B cell (primary cell): Measurements from ENCODE around the gene HECTD1. TPM values are rescaled to one million over a fixed set of nuclear protein-coding genes. Genes with fewer than 3 reads are reported as not detected.
"Not testable (repeated sequence)": the region's sequence is repeated elsewhere in the genome, so short reads cannot be mapped to it uniquely, and the experiment has no call there.

Experiments
- ATAC-seq: fragments of 200-7000 bp; cut with Tn5 transposase; one replicate; pipeline ENCODE4 v1.10.0; 2021; ENCODE audit warnings: low read depth, mild to moderate bottlenecking, moderate number of reproducible peaks, moderate library complexity
- CTCF ChIA-PET: fragments of 350-600 bp; sonication (Branson Sonifier 250); formaldehyde crosslinking; loops from one replicate; lab custom pipeline; 2021; ENCODE audit warnings: antibody characterized with exemption, inconsistent platforms; lab: Charles Lee
- POLR2A ChIA-PET: fragments of 350-600 bp; sonication (Branson Sonifier 250); formaldehyde crosslinking; loops from one replicate; lab custom pipeline; 2021; ENCODE audit warnings: antibody characterized with exemption; lab: Charles Lee
- DNase-seq: peaks from one replicate; pipeline ENCODE4 v3.0.0; 2013
- H2AFZ ChIP-seq: 2 replicates; pipeline ENCODE4 v1.6.1; 2012; ENCODE audit warnings: mild to moderate bottlenecking, low read depth, low read length; ENCODE audit not compliant: insufficient read depth, poor library complexity, severe bottlenecking
- H3K27ac ChIP-seq, 2 donors: 1 replicate in 1 of 2; 2 replicates in 1 of 2; pipeline ENCODE4 v1.5.1; 2012 to 2013; ENCODE audit warnings: low read length in 2 of 2, mild to moderate bottlenecking in 2 of 2, moderate library complexity in 1 of 2
- H3K27me3 ChIP-seq, 4 experiments: fragments of 200-600 bp in 1 of 4; sonication (generic) in 1 of 4; replicated peaks in 1 of 4; 1 replicate in 2 of 4; 2 replicates in 2 of 4; pipeline versions ENCODE4 v1.6.1 to v1.7.0; 2013 to 2016; ENCODE audit warnings: low read length in 3 of 4, mild to moderate bottlenecking in 2 of 4, mixed read lengths in 1 of 4, moderate library complexity in 1 of 4; ENCODE audit not compliant: insufficient read depth in 4 of 4, control insufficient read depth in 3 of 4; ENCODE audit errors: control extremely low read depth in 1 of 4
- H3K36me3 ChIP-seq, 2 experiments: replicated peaks in 1 of 2; 1 replicate in 1 of 2; 2 replicates in 1 of 2; pipeline versions ENCODE4 v1.6.1 to v1.7.1; 2013; ENCODE audit warnings: low read length in 1 of 2; ENCODE audit not compliant: insufficient read depth in 2 of 2, control insufficient read depth in 1 of 2; ENCODE audit errors: control extremely low read depth in 1 of 2, extremely low read depth in 1 of 2
- H3K4me1 ChIP-seq, 2 donors: fragments of 200-600 bp in 1 of 2; sonication (generic) in 1 of 2; 1 replicate in 1 of 2; 2 replicates in 1 of 2; pipeline versions ENCODE4 v1.5.1 to v1.6.1; 2013 to 2017; ENCODE audit warnings: low read length in 2 of 2; ENCODE audit not compliant: control insufficient read depth in 2 of 2, insufficient read depth in 2 of 2
- H3K4me2 ChIP-seq: replicated peaks from 2 replicates; pipeline ENCODE3; 2012; ENCODE audit warnings: mild to moderate bottlenecking, low read depth, low read length; ENCODE audit not compliant: poor library complexity, severe bottlenecking
- H3K4me3 ChIP-seq, 5 experiments: fragments of 200-600 bp in 1 of 5; sonication (generic) in 1 of 5; 1 replicate in 3 of 5; 2 replicates in 2 of 5; pipeline versions ENCODE4 v1.5.1 to v1.7.0; 2011 to 2016; ENCODE audit warnings: low read length in 4 of 5, mild to moderate bottlenecking in 4 of 5, low read depth in 2 of 5, control low read depth in 1 of 5, moderate library complexity in 1 of 5; ENCODE audit not compliant: insufficient read depth in 1 of 5; ENCODE audit errors: control extremely low read depth in 1 of 5, extremely low read depth in 1 of 5
- H3K79me2 ChIP-seq: fragments of 200-600 bp; sonication (generic); one replicate; pipeline ENCODE4 v1.6.0; 2016; ENCODE audit warnings: low read length; ENCODE audit not compliant: control insufficient read depth, insufficient read depth
- H3K9ac ChIP-seq: fragments of 200-600 bp; sonication (generic); 2 replicates; pipeline ENCODE4 v1.6.1; 2017; ENCODE audit warnings: mild to moderate bottlenecking, low read length, moderate library complexity
- H3K9me3 ChIP-seq, 3 donors: one replicate each; pipeline versions ENCODE4 v1.6.1 to v1.7.1; 2013; ENCODE audit warnings: low read length in 2 of 3; ENCODE audit not compliant: control insufficient read depth in 2 of 3, insufficient read depth in 1 of 3; ENCODE audit errors: control extremely low read depth in 1 of 3
- H4K20me1 ChIP-seq: 2 replicates; pipeline ENCODE4 v1.6.0; 2012; ENCODE audit warnings: mild to moderate bottlenecking, low read length; ENCODE audit not compliant: insufficient read depth, control insufficient read depth, poor library complexity, severe bottlenecking
- H3K27ac Mint-ChIP-seq: one replicate; pipeline ENCODE4 v1.8.0; 2021; ENCODE audit warnings: mixed read lengths
- H3K27me3 Mint-ChIP-seq: one replicate; pipeline ENCODE4 v1.8.0; 2021; ENCODE audit warnings: mixed read lengths
- H3K4me1 Mint-ChIP-seq: one replicate; pipeline ENCODE4 v1.8.0; 2021; ENCODE audit warnings: mixed read lengths
- H3K4me3 Mint-ChIP-seq: one replicate; pipeline ENCODE4 v1.8.0; 2021; ENCODE audit warnings: mixed read lengths
- H3K9me3 Mint-ChIP-seq: one replicate; pipeline ENCODE4 v1.8.0; 2022; ENCODE audit warnings: mixed read lengths; ENCODE audit not compliant: insufficient read depth
- EZH2 ChIP-seq: IDR thresholded peaks from 2 replicates; pipeline ENCODE4 v1.6.1; 2012; ENCODE audit warnings: borderline replicate concordance, low read depth, mild to moderate bottlenecking, moderate library complexity, low read length; ENCODE audit not compliant: insufficient read depth, poor library complexity, severe bottlenecking
- WGBS: methylation state at CpG from one replicate; pipeline ENCODE4 v1.1.5; 2013; ENCODE audit warnings: missing lambda C conversion rate; ENCODE audit not compliant: insufficient coverage; 5-methylcytosine and 5-hydroxymethylcytosine counted together
- intact Hi-C: fragments of 100-400 bp; cut with micrococcal nuclease; formaldehyde crosslinking; loops from one replicate; pipeline ENCODE4 v1.10.0; 2022
- polyA plus RNA-seq: library from polyadenylated mRNA; depleted of rRNA; stranded (reverse); fragments of >200 nt; gene quantifications from 2 replicates; pipeline ENCODE4 v1.2.3, GENCODE V29; 2012
- total RNA-seq, 2 donors: library from RNA; stranded (reverse); fragments of 120-200 nt in 1 of 2; gene quantifications; 1 replicate in 1 of 2; 2 replicates in 1 of 2; pipeline versions ENCODE4 v1.2.3 to v1.2.4, GENCODE V29; 2013 to 2022
- TF ChIP-seq, protein P1 (sequence below): fragments of 200-600 bp; IDR thresholded peaks from one replicate; pipeline ENCODE4 v1.8.0; 2022; ENCODE audit warnings: antibody characterized with exemption, mild to moderate bottlenecking

HECTD1 gene
- total and polyA plus RNA-seq, 2 donors (not counting 1 experiment from before 2014, with no cell fraction given), result 63.1 to 184 TPM

DNA sequence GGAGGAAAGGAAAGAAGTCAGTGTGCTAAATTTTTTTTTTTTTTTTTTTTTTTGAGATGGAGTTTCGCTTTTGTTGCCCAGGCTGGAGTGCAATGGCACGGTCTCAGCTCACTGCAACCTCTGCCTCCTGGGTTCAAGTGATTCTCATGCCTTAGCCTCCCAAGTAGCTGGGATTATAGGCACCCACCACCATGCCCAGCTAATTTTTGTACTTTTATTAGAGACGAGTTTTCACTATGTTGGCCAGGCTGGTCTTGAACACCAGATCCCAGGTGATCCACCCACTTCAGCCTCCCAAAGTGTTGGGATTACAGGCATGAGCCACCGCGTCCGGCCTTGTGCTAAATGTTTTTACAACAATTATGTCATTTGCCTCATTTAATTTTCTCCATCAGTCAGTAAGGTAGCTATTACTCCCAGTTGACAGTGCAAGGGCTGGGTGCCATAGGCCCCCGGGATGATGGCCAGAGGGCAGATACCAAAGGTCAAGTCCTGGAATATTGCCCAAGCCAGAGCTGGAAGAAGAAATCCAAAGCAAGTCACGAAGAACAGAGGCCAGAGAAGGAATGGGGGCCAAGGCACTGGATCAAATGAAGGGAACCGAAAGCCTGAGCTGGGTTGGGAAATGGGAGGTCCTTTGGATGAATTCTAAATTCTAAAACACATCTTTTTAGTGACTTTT lies 154.5 kb downstream of the HECTD1 start:
- H3K4me2 ChIP-seq, H3K9ac ChIP-seq, H3K27me3 ChIP-seq, H3K9me3 Mint-ChIP-seq, H3K36me3 ChIP-seq, H3K27ac Mint-ChIP-seq, H4K20me1 ChIP-seq, H3K27ac ChIP-seq, H3K4me3 Mint-ChIP-seq, H2AFZ ChIP-seq, H3K27me3 Mint-ChIP-seq, H3K9me3 ChIP-seq, H3K79me2 ChIP-seq, intact Hi-C loops, H3K4me1 ChIP-seq, ATAC-seq, H3K4me1 Mint-ChIP-seq, H3K4me3 ChIP-seq, DNase-seq: not testable (repeated sequence)
- POLR2A ChIA-PET, result interaction anchor here (0.6 kb wide), 1 partner anchor 38 kb away, joined by 5 read pairs; no protein-coding TSS in a partner anchor
- CTCF ChIA-PET, result interaction anchor here (0.7 kb wide), 1 partner anchor 1091 kb away, joined by 4 read pairs; no protein-coding TSS in a partner anchor
- 96% methylated on average over 6 of the region's 9 CpGs for WGBS

DNA sequence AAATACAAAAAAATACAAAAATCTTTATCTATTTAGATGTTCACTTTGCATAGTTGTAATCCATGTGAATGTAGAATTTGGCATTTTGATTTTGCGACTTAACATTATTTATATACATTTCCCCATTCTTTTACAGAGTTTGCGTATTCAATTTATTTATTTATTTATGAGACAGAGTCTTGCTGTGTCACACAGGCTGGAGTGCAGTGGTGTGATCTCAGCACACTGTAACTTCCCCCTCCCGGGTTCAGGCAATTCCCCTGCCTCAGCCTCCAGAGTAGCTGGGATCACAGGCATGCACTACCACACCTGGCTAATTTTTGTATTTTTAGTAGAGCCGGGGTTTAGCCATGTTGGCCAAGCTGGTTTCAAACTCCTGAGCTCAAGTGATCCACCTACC lies 156.1 kb downstream of the HECTD1 start:
- H3K27ac Mint-ChIP-seq, result no peak overlapping the region
- H3K27me3 Mint-ChIP-seq, result no peaks in the 10 kb centered on the region
- Histone ChIP-seq H3K4me3 (no peak overlapping the region), H2AFZ (no peak overlapping the region), H3K27me3 (no peaks in the 10 kb centered on the region), H3K4me2 (no peak overlapping the region), H3K4me1 (no peaks in the 10 kb centered on the region), H3K27ac (no peak overlapping the region), H4K20me1 (no peaks in the 10 kb centered on the region), H3K9ac (no peak overlapping the region), H3K79me2 (peaks cover 17% of the 10 kb centered on the region), H3K36me3 (peaks cover 0 to 3% of the 10 kb centered on the region in 2 experiments), H3K9me3 (no peaks in the 10 kb centered on the region)
- WGBS, result 84% methylated on average over 2 of the region's 4 CpGs
- no peak overlapping the region for H3K4me3 Mint-ChIP-seq
- POLR2A ChIA-PET, result no interaction called here
- ATAC-seq (no peak), DNase-seq (no peak)
- CTCF ChIA-PET, result no interaction called here
- H3K9me3 Mint-ChIP-seq, result no peaks in the 10 kb centered on the region
- peaks cover 2% of the 10 kb centered on the region for H3K4me1 Mint-ChIP-seq
- TF ChIP-seq, protein P1, sequence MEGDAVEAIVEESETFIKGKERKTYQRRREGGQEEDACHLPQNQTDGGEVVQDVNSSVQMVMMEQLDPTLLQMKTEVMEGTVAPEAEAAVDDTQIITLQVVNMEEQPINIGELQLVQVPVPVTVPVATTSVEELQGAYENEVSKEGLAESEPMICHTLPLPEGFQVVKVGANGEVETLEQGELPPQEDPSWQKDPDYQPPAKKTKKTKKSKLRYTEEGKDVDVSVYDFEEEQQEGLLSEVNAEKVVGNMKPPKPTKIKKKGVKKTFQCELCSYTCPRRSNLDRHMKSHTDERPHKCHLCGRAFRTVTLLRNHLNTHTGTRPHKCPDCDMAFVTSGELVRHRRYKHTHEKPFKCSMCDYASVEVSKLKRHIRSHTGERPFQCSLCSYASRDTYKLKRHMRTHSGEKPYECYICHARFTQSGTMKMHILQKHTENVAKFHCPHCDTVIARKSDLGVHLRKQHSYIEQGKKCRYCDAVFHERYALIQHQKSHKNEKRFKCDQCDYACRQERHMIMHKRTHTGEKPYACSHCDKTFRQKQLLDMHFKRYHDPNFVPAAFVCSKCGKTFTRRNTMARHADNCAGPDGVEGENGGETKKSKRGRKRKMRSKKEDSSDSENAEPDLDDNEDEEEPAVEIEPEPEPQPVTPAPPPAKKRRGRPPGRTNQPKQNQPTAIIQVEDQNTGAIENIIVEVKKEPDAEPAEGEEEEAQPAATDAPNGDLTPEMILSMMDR, result no peak
- TF ChIP-seq EZH2, result no peak
- intact Hi-C loops, result no loop called here
